NT2/D1 (cell line): ENCODE measurements around the gene PRXL2A.

Experiments used
- SUZ12 ChIP-seq: IDR thresholded peaks from 2 replicates; pipeline ENCODE4 v1.6.1; 2011; ENCODE audit not compliant: insufficient read length, insufficient read depth; ENCODE audit errors: extremely low read depth
- YY1 ChIP-seq: IDR thresholded peaks from 2 replicates; pipeline ENCODE4 v1.6.1; 2011; ENCODE audit not compliant: insufficient read length, insufficient read depth
- ZNF274 ChIP-seq: IDR thresholded peaks from 2 replicates; pipeline ENCODE4 v1.6.1; 2011; ENCODE audit warnings: mild to moderate bottlenecking, low read depth, low read length

GRCh38 chr10:80464557-80465450 lies 56.5 kb downstream of the PRXL2A start:
- TF ChIP-seq ZNF274 (no peak), SUZ12 (no peak), YY1 (no peak)
